ENCODE results near the gene NLRP1. TPM values are rescaled to one million over a fixed set of nuclear protein-coding genes. Genes with fewer than 3 reads are reported as not detected.

NLRP1 gene
- total and polyA plus RNA-seq, 2 donors (not counting 3 experiments of a cell fraction or from before 2014, with no cell fraction given): 43.8 to 53.9 TPM

GRCh38 chr17:5628262-5628661 is 44.0 kb upstream of the NLRP1 start:
- BruUV-seq (replicated peaks): no TSS peak
- no peaks in the 10 kb centered on the region for H3K79me2 ChIP-seq (ENCODE audit: control insufficient read depth, insufficient read depth, low read length)
- H3K4me1 ChIP-seq (ENCODE audit: control insufficient read depth, extremely low read depth, insufficient read depth, low read length): peaks cover 19% of the 10 kb centered on the region
- no peaks in the 10 kb centered on the region for H3K9me1 ChIP-seq (replicated peaks; ENCODE audit: control insufficient read depth, extremely low read depth, insufficient read depth, low read length)
- dilution Hi-C loops (cut with MboI; ENCODE audit: extremely low pct_ligation_motif_present, low sequenced_read_pairs): no loop called here
- no peak overlapping the region for H3K27ac ChIP-seq (ENCODE audit: insufficient read depth, low read depth, low read length)
- no peak overlapping the region for H3K4me2 ChIP-seq (ENCODE audit: insufficient read depth, low read length)
- ChIA-PET POLR2A (no interaction called here), CTCF (interaction anchor here (1.2 kb wide), 1 partner anchor 9 kb away, joined by 4 read pairs; no protein-coding TSS in a partner anchor)
- H2AFZ ChIP-seq (ENCODE audit: low read depth, low read length): no peak overlapping the region
- DNase-seq (ENCODE audit: low read depth, low spot score) (no peak), FAIRE-seq (no peak)
- no peak for TF ChIP-seq GATA2 (IDR thresholded peaks at IDR 0.05; ENCODE audit: insufficient read depth, insufficient read length, low read depth, low read length)
- no peak for TF ChIP-seq POLR2AphosphoS5 (IDR thresholded peaks at IDR 0.05; ENCODE audit: insufficient read depth, low read depth, low read length)
- no peak for TF ChIP-seq MYC (IDR thresholded peaks at IDR 0.05; ENCODE audit: low read depth, low read length)
- H3K27me3 ChIP-seq (ENCODE audit: control insufficient read depth in 2 of 2, insufficient read depth in 2 of 2, low read length in 2 of 2): peaks cover 0 to 3% of the 10 kb centered on the region in 2 experiments
- H4K20me1 ChIP-seq (replicated peaks; ENCODE audit: control insufficient read depth, extremely low read depth, insufficient read depth, low read length): no peaks in the 10 kb centered on the region
- no peaks in the 10 kb centered on the region for H3K9me3 ChIP-seq (replicated peaks; ENCODE audit: control insufficient read depth, insufficient read depth, low read length)
- no peak overlapping the region for H3K4me3 ChIP-seq (replicated peaks in 1 of 3; ENCODE audit: insufficient read depth in 1 of 3, low read depth in 1 of 3, low read length in 3 of 3)
- H3K9ac ChIP-seq (replicated peaks; ENCODE audit: extremely low read depth, insufficient read depth, low read length): no peak overlapping the region
- intact Hi-C loops (cut with micrococcal nuclease): no loop called here
- no peaks in the 10 kb centered on the region for H3K36me3 ChIP-seq (ENCODE audit: control insufficient read depth in 2 of 2, extremely low read depth in 1 of 2, insufficient read depth in 2 of 2, low read length in 2 of 2)

DNA sequence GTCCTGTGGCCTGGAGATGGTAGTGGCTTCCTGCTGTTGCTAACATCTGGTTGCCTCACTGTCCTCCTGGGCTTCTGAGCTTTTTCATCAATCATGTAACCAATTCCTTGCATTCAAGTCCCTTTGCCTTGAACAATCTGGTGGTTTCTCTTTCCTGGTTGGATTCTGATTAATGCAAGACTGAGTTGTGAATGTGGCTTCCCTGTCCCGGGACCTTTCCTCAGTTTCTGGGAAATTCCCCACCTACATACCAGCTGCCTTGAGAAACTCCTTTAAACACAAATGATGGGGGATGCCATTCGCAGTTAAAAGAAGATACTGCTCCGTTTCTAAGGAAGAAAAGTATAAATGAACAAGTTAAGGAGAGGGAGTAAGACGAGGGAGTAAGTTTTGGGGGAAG is 39.9 kb upstream of the NLRP1 start:
- POLR2A ChIA-PET: no interaction called here
- Histone ChIP-seq H3K27me3 (ENCODE audit: control insufficient read depth in 2 of 2, insufficient read depth in 2 of 2, low read length in 2 of 2) (peaks cover 8 to 17% of the 10 kb centered on the region in 2 experiments), H3K4me3 (replicated peaks in 1 of 3; ENCODE audit: insufficient read depth in 1 of 3, low read depth in 1 of 3, low read length in 3 of 3) (no peak overlapping the region), H2AFZ (ENCODE audit: low read depth, low read length) (no peak overlapping the region), H3K9me3 (replicated peaks; ENCODE audit: control insufficient read depth, insufficient read depth, low read length) (no peaks in the 10 kb centered on the region), H3K9ac (replicated peaks; ENCODE audit: extremely low read depth, insufficient read depth, low read length) (no peak overlapping the region), H4K20me1 (replicated peaks; ENCODE audit: control insufficient read depth, extremely low read depth, insufficient read depth, low read length) (no peaks in the 10 kb centered on the region), H3K9me1 (replicated peaks; ENCODE audit: control insufficient read depth, extremely low read depth, insufficient read depth, low read length) (no peaks in the 10 kb centered on the region), H3K36me3 (ENCODE audit: control insufficient read depth in 2 of 2, extremely low read depth in 1 of 2, insufficient read depth in 2 of 2, low read length in 2 of 2) (no peaks in the 10 kb centered on the region), H3K4me2 (ENCODE audit: insufficient read depth, low read length) (no peak overlapping the region), H3K27ac (ENCODE audit: insufficient read depth, low read depth, low read length) (no peak overlapping the region), H3K79me2 (ENCODE audit: control insufficient read depth, insufficient read depth, low read length) (no peaks in the 10 kb centered on the region), H3K4me1 (ENCODE audit: control insufficient read depth, extremely low read depth, insufficient read depth, low read length) (no peaks in the 10 kb centered on the region)
- dilution Hi-C loops (cut with MboI; ENCODE audit: extremely low pct_ligation_motif_present, low sequenced_read_pairs): no loop called here
- FAIRE-seq: no peak
- DNase-seq (ENCODE audit: low read depth, low spot score): no peak
- intact Hi-C loops (cut with micrococcal nuclease): no loop called here
- no TSS peak for BruUV-seq (replicated peaks)
- TF ChIP-seq, protein P1, sequence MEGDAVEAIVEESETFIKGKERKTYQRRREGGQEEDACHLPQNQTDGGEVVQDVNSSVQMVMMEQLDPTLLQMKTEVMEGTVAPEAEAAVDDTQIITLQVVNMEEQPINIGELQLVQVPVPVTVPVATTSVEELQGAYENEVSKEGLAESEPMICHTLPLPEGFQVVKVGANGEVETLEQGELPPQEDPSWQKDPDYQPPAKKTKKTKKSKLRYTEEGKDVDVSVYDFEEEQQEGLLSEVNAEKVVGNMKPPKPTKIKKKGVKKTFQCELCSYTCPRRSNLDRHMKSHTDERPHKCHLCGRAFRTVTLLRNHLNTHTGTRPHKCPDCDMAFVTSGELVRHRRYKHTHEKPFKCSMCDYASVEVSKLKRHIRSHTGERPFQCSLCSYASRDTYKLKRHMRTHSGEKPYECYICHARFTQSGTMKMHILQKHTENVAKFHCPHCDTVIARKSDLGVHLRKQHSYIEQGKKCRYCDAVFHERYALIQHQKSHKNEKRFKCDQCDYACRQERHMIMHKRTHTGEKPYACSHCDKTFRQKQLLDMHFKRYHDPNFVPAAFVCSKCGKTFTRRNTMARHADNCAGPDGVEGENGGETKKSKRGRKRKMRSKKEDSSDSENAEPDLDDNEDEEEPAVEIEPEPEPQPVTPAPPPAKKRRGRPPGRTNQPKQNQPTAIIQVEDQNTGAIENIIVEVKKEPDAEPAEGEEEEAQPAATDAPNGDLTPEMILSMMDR (IDR thresholded peaks at IDR 0.05; ENCODE audit: extremely low read depth in 1 of 2, insufficient read depth in 1 of 2, low read depth in 1 of 2, low read length in 2 of 2): no peak
- no peak for TF ChIP-seq EZH2 (IDR thresholded peaks at IDR 0.05; ENCODE audit: borderline replicate concordance, low read depth, low read length, severe bottlenecking)
- no peak for TF ChIP-seq JUN (IDR thresholded peaks at IDR 0.05; ENCODE audit: borderline replicate concordance, insufficient read depth, insufficient read length, low read depth)
- TF ChIP-seq POLR2A (IDR thresholded peaks at IDR 0.05; ENCODE audit: low read depth, low read length): no peak
- TF ChIP-seq MAX (IDR thresholded peaks at IDR 0.05; ENCODE audit: insufficient read depth, insufficient read length): no peak
- no peak for TF ChIP-seq MYC (IDR thresholded peaks at IDR 0.05; ENCODE audit: low read depth, low read length)
- no peak for TF ChIP-seq FOS (IDR thresholded peaks at IDR 0.05; ENCODE audit: borderline replicate concordance, insufficient read depth, low read length)
- no peak for TF ChIP-seq POLR2AphosphoS5 (IDR thresholded peaks at IDR 0.05; ENCODE audit: insufficient read depth, low read depth, low read length)
- TF ChIP-seq GATA2 (IDR thresholded peaks at IDR 0.05; ENCODE audit: insufficient read depth, insufficient read length, low read depth, low read length): no peak
- CTCF ChIA-PET: no interaction called here

Data from endothelial cell of umbilical vein (primary cell).